ENCODE results near the gene MARVELD2.
"Not testable (repeated sequence)": the region's sequence is repeated elsewhere in the genome, so short reads cannot be mapped to it uniquely, and the experiment has no call there.

GRCh38 chr5:69370335-69370734 is 44.6 kb upstream of the MARVELD2 start:
- TF ChIP-seq, protein P1, sequence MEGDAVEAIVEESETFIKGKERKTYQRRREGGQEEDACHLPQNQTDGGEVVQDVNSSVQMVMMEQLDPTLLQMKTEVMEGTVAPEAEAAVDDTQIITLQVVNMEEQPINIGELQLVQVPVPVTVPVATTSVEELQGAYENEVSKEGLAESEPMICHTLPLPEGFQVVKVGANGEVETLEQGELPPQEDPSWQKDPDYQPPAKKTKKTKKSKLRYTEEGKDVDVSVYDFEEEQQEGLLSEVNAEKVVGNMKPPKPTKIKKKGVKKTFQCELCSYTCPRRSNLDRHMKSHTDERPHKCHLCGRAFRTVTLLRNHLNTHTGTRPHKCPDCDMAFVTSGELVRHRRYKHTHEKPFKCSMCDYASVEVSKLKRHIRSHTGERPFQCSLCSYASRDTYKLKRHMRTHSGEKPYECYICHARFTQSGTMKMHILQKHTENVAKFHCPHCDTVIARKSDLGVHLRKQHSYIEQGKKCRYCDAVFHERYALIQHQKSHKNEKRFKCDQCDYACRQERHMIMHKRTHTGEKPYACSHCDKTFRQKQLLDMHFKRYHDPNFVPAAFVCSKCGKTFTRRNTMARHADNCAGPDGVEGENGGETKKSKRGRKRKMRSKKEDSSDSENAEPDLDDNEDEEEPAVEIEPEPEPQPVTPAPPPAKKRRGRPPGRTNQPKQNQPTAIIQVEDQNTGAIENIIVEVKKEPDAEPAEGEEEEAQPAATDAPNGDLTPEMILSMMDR (IDR thresholded peaks at IDR 0.05): not testable (repeated sequence)
- TF ChIP-seq EP300, POLR2A (IDR thresholded peaks at IDR 0.05): not testable (repeated sequence)

Measured in ovary (tissue), 3 donors.